Transverse colon (tissue), 4 donors: ENCODE data around the gene UGT1A5.

Experiments used
- CTCF ChIP-seq, 5 experiments: fragments of 200-600 bp in 3 of 5; fragments of 450-650 bp in 2 of 5; sonication (generic) in 3 of 5; IDR thresholded peaks; 1 replicate in 2 of 5; 2 replicates in 3 of 5; pipeline ENCODE4 v1.5.1; 2016 to 2017; ENCODE audit warnings: antibody characterized with exemption in 5 of 5, inconsistent platforms in 3 of 5, mild to moderate bottlenecking in 2 of 5, moderate library complexity in 1 of 5
- POLR2AphosphoS5 ChIP-seq, 3 donors: sonication (generic); formaldehyde crosslinking; IDR thresholded peaks; one replicate each; pipeline ENCODE4 v1.6.1; 2016; ENCODE audit warnings: antibody characterized with exemption in 3 of 3

DNA sequence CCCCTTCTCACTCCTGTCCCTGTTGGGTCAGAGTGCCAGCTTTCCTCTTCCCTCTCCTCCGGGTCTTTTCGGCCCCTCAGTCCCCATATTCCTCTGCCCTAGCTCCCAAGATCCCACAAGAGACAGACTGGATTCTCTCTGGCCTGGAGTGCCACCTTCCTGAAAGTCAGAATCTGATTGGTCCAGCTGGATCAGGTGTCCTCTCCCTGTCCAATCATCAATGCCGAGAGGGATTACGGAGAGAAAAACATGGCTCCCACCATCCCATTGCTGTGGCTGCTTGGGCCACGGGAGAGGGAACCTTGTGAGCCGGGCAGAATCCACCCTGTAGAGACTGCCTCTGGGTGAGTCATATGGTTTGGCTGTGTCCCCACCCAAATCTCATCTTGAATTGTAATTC, 62.7 kb downstream of the UGT1A5 start:
- no peak for TF ChIP-seq POLR2AphosphoS5 (IDR thresholded peaks at IDR 0.05)
- no peak for TF ChIP-seq CTCF (IDR thresholded peaks at IDR 0.05)
